Hepatocyte (in vitro differentiated cells): ENCODE measurements around the gene TOP2B. TPM values are rescaled to one million over a fixed set of nuclear protein-coding genes. Genes with fewer than 3 reads are reported as not detected.

ENCODE experiments used
- DNase-seq: peaks from one replicate; pipeline ENCODE4 v3.0.0-alpha.2; 2016; ENCODE audit warnings: low spot score
- H2AFZ ChIP-seq: fragments of 200-600 bp; sonication (generic); 2 replicates; pipeline ENCODE4 v1.6.0; 2016; ENCODE audit warnings: antibody characterized with exemption, mild to moderate bottlenecking
- H3K27ac ChIP-seq: fragments of 200-600 bp; sonication (generic); 2 replicates; pipeline ENCODE4 v1.5.1; 2016; ENCODE audit warnings: mild to moderate bottlenecking
- H3K27me3 ChIP-seq: fragments of 200-600 bp; sonication (generic); 2 replicates; pipeline ENCODE4 v1.6.1; 2016
- H3K36me3 ChIP-seq: fragments of 200-600 bp; sonication (generic); replicated peaks from 2 replicates; pipeline ENCODE4 v1.5.1; 2016; ENCODE audit warnings: low read depth; ENCODE audit not compliant: insufficient read depth
- H3K4me1 ChIP-seq: fragments of 200-600 bp; sonication (generic); 2 replicates; pipeline ENCODE4 v1.5.1; 2016; ENCODE audit warnings: mild to moderate bottlenecking, moderate library complexity; ENCODE audit not compliant: insufficient read depth
- H3K4me2 ChIP-seq: fragments of 200-600 bp; sonication (generic); 2 replicates; pipeline ENCODE4 v1.6.0; 2016
- H3K4me3 ChIP-seq: fragments of 200-600 bp; sonication (generic); 2 replicates; pipeline ENCODE4 v1.5.1; 2016; ENCODE audit warnings: mild to moderate bottlenecking
- H3K79me2 ChIP-seq: fragments of 200-600 bp; sonication (generic); 2 replicates; pipeline ENCODE4 v1.6.0; 2017; ENCODE audit warnings: mild to moderate bottlenecking
- H3K9me2 ChIP-seq: fragments of 200-600 bp; sonication (generic); replicated peaks from 2 replicates; pipeline ENCODE4 v1.6.0; 2017; ENCODE audit warnings: mild to moderate bottlenecking; ENCODE audit not compliant: insufficient read depth
- H3K9me3 ChIP-seq: fragments of 200-600 bp; sonication (generic); 2 replicates; pipeline ENCODE4 v1.5.1; 2016; ENCODE audit warnings: low read depth, mild to moderate bottlenecking
- H4K20me1 ChIP-seq: fragments of 200-600 bp; sonication (generic); 2 replicates; pipeline ENCODE4 v1.6.0; 2016; ENCODE audit warnings: mild to moderate bottlenecking; ENCODE audit not compliant: insufficient read depth, poor library complexity, severe bottlenecking
- CTCF ChIP-seq: fragments of 200-600 bp; sonication (generic); IDR thresholded peaks from 2 replicates; pipeline ENCODE4 v1.5.1; 2016; ENCODE audit warnings: antibody characterized with exemption, mild to moderate bottlenecking; ENCODE audit not compliant: poor library complexity
- EZH2 ChIP-seq: fragments of 200-600 bp; sonication (generic); IDR thresholded peaks from 2 replicates; pipeline ENCODE4 v1.6.1; 2016; ENCODE audit warnings: antibody characterized with exemption, mild to moderate bottlenecking, borderline replicate concordance
- EZH2phosphoT487 ChIP-seq: fragments of 200-600 bp; sonication (generic); IDR thresholded peaks from one replicate; pipeline ENCODE4 v1.6.1; 2018; ENCODE audit warnings: antibody characterized with exemption, mild to moderate bottlenecking, low read depth, moderate library complexity; ENCODE audit not compliant: unreplicated experiment, severe bottlenecking
- WGBS: methylation state at CpG from one replicate; pipeline ENCODE4 v1.1.6; 2016; ENCODE audit warnings: low lambda C conversion rate; ENCODE audit errors: missing lambda C conversion rate; 5-methylcytosine and 5-hydroxymethylcytosine counted together
- polyA plus RNA-seq: library from polyadenylated mRNA; unstranded; fragments of >200 nt; fragmentation: Nextera tagmentation; extraction: Ambion mirVana; gene quantifications from 2 replicates; pipeline ENCODE4 v1.2.1, GENCODE V29; 2016
- total RNA-seq: library from RNA; depleted of rRNA; stranded (reverse); fragments of >200 nt; gene quantifications from 2 replicates; pipeline ENCODE4 v1.2.3, GENCODE V29; 2014

TOP2B gene
- total and polyA plus RNA-seq, 2 experiments from 2014 or later: 49.5 to 109 TPM

- H3K79me2 ChIP-seq: no peaks in the 10 kb centered on the region
- no peaks in the 10 kb centered on the region for H3K9me2 ChIP-seq
- WGBS: 96% methylated on average over 16 of the region's 16 CpGs
- no peak overlapping the region for H2AFZ ChIP-seq
- peaks cover 3% of the 10 kb centered on the region for H4K20me1 ChIP-seq
- no peaks in the 10 kb centered on the region for H3K27me3 ChIP-seq
- H3K9me3 ChIP-seq: no peaks in the 10 kb centered on the region
- peak overlapping the region; percentile 83 for H3K27ac ChIP-seq
- no peak for DNase-seq
- H3K4me1 ChIP-seq: no peaks in the 10 kb centered on the region
- no peak for TF ChIP-seq CTCF
- TF ChIP-seq EZH2: no peak
- TF ChIP-seq EZH2phosphoT487: no peak
- H3K36me3 ChIP-seq: no peaks in the 10 kb centered on the region
- H3K4me3 ChIP-seq: no peak overlapping the region
- H3K4me2 ChIP-seq: no peak overlapping the region
Measured at GRCh38 chr3:25574172-25574765, 90.4 kb downstream of the TOP2B start.

GRCh38 chr3:25573386-25574171 is 91.1 kb downstream of the TOP2B start:
- 78% methylated on average over 19 of the region's 19 CpGs for WGBS
- Histone ChIP-seq H3K79me2 (no peaks in the 10 kb centered on the region), H3K4me2 (no peak overlapping the region), H3K9me3 (no peaks in the 10 kb centered on the region), H4K20me1 (no peaks in the 10 kb centered on the region), H3K36me3 (no peaks in the 10 kb centered on the region), H3K9me2 (no peaks in the 10 kb centered on the region), H3K27ac (peak overlapping the region; percentile 83), H3K27me3 (no peaks in the 10 kb centered on the region), H3K4me1 (no peaks in the 10 kb centered on the region), H2AFZ (no peak overlapping the region), H3K4me3 (no peak overlapping the region)
- no peak for DNase-seq
- TF ChIP-seq CTCF (no peak), EZH2phosphoT487 (no peak), EZH2 (no peak)

GRCh38 chr3:25572919-25573385 is 91.8 kb downstream of the TOP2B start:
- H3K9me2 ChIP-seq: no peaks in the 10 kb centered on the region
- no peak overlapping the region for H2AFZ ChIP-seq
- 88% methylated on average over 14 of the region's 14 CpGs for WGBS
- no peaks in the 10 kb centered on the region for H3K36me3 ChIP-seq
- H4K20me1 ChIP-seq: no peaks in the 10 kb centered on the region
- H3K4me1 ChIP-seq: no peaks in the 10 kb centered on the region
- TF ChIP-seq EZH2phosphoT487: no peak
- no peak overlapping the region for H3K4me2 ChIP-seq
- no peaks in the 10 kb centered on the region for H3K27me3 ChIP-seq
- H3K79me2 ChIP-seq: no peaks in the 10 kb centered on the region
- no peaks in the 10 kb centered on the region for H3K9me3 ChIP-seq
- peak overlapping the region; percentile 83 for H3K27ac ChIP-seq
- no peak overlapping the region for H3K4me3 ChIP-seq
- no peak for DNase-seq

- no peak for TF ChIP-seq EZH2
- TF ChIP-seq CTCF: no peak
- H3K4me3 ChIP-seq: no peak overlapping the region
- no peaks in the 10 kb centered on the region for H3K36me3 ChIP-seq
- 99% methylated on average over 3 of the region's 3 CpGs for WGBS
- no peaks in the 10 kb centered on the region for H3K9me3 ChIP-seq
- H3K79me2 ChIP-seq: no peaks in the 10 kb centered on the region
- H2AFZ ChIP-seq: no peak overlapping the region
- H4K20me1 ChIP-seq: no peaks in the 10 kb centered on the region
- H3K4me1 ChIP-seq: no peaks in the 10 kb centered on the region
- no peak overlapping the region for H3K4me2 ChIP-seq
- DNase-seq: no peak
- H3K27ac ChIP-seq: no peak overlapping the region
- H3K27me3 ChIP-seq: no peaks in the 10 kb centered on the region
- H3K9me2 ChIP-seq: no peaks in the 10 kb centered on the region
Measured at GRCh38 chr3:25572336-25572735, 92.4 kb downstream of the TOP2B start.
